Nephron (organoid): ENCODE data around the gene MCF2L2.

Experiments
- H3K27ac Mint-ChIP-seq, 3 experiments: 2 replicates each; pipeline ENCODE4 v1.8.0; 2020; ENCODE audit warnings: mixed read lengths in 3 of 3, mild to moderate bottlenecking in 2 of 3, moderate library complexity in 1 of 3
- H3K27me3 Mint-ChIP-seq: 2 replicates; pipeline ENCODE4 v1.8.0; 2021; ENCODE audit warnings: low read depth, mild to moderate bottlenecking, moderate library complexity, mixed read lengths
- H3K36me3 Mint-ChIP-seq: 2 replicates; pipeline ENCODE4 v1.8.0; 2020; ENCODE audit warnings: low read depth, mixed read lengths
- H3K4me1 Mint-ChIP-seq: 2 replicates; pipeline ENCODE4 v1.8.0; 2020; ENCODE audit warnings: mixed read lengths
- H3K4me3 Mint-ChIP-seq, 3 experiments: 2 replicates each; pipeline ENCODE4 v1.8.0; 2020; ENCODE audit warnings: mild to moderate bottlenecking in 3 of 3, mixed read lengths in 3 of 3, moderate library complexity in 2 of 3
- H3K9me3 Mint-ChIP-seq: 2 replicates; pipeline ENCODE4 v1.8.0; 2020; ENCODE audit warnings: mixed read lengths
- CTCF ChIP-seq, 3 experiments: fragments of 200-600 bp; sonication (generic); IDR thresholded peaks; one replicate each; pipeline ENCODE4 v1.5.0; 2021; ENCODE audit warnings: antibody characterized with exemption in 3 of 3; ENCODE audit not compliant: unreplicated experiment in 3 of 3

MCF2L2 gene

GRCh38 chr3:183281126-183281797 is 147.2 kb downstream of the MCF2L2 start:
- Mint-ChIP-seq H3K4me3 (no peak overlapping the region), H3K9me3 (no peaks in the 10 kb centered on the region), H3K27ac (no peak overlapping the region), H3K27me3 (no peaks in the 10 kb centered on the region), H3K36me3 (no peaks in the 10 kb centered on the region), H3K4me1 (peaks cover 8% of the 10 kb centered on the region)
- TF ChIP-seq CTCF (IDR thresholded peaks at IDR 0.05; ENCODE audit: unreplicated experiment in 3 of 3) = no peak

- Mint-ChIP-seq H3K27ac (no peak overlapping the region), H3K4me1 (peaks cover 11% of the 10 kb centered on the region), H3K9me3 (no peaks in the 10 kb centered on the region), H3K27me3 (no peaks in the 10 kb centered on the region), H3K36me3 (no peaks in the 10 kb centered on the region), H3K4me3 (no peak overlapping the region)
- no peak for TF ChIP-seq CTCF (IDR thresholded peaks at IDR 0.05; ENCODE audit: unreplicated experiment in 3 of 3)
Observed at GRCh38 chr3:183279371-183279770, 149.0 kb downstream of the MCF2L2 start.

- Mint-ChIP-seq H3K27me3 (no peaks in the 10 kb centered on the region), H3K27ac (no peak overlapping the region), H3K36me3 (no peaks in the 10 kb centered on the region), H3K9me3 (no peaks in the 10 kb centered on the region), H3K4me3 (no peak overlapping the region), H3K4me1 (peaks cover 11% of the 10 kb centered on the region)
- no peak for TF ChIP-seq CTCF (IDR thresholded peaks at IDR 0.05; ENCODE audit: unreplicated experiment in 3 of 3)
Observed at GRCh38 chr3:183278479-183279088, 149.8 kb downstream of the MCF2L2 start.

GRCh38 chr3:183277260-183277659 is 151.2 kb downstream of the MCF2L2 start:
- H3K27ac Mint-ChIP-seq = no peak overlapping the region
- peaks cover 11% of the 10 kb centered on the region for H3K4me1 Mint-ChIP-seq

GRCh38 chr3:183275937-183276336 is 152.5 kb downstream of the MCF2L2 start:
- H3K27me3 Mint-ChIP-seq = no peaks in the 10 kb centered on the region
- peaks cover 9% of the 10 kb centered on the region for H3K36me3 Mint-ChIP-seq
- TF ChIP-seq CTCF (IDR thresholded peaks at IDR 0.05; ENCODE audit: unreplicated experiment in 3 of 3) = no peak
- H3K27ac Mint-ChIP-seq = peak overlapping the region in 2 of 3 experiments; percentile 5 to 76
- peaks cover 11% of the 10 kb centered on the region for H3K4me1 Mint-ChIP-seq
- no peak overlapping the region for H3K4me3 Mint-ChIP-seq
- H3K9me3 Mint-ChIP-seq = no peaks in the 10 kb centered on the region

More at GRCh38 chr3:183277260-183277659, 151.2 kb downstream of the MCF2L2 start:
- H3K36me3 Mint-ChIP-seq = peaks cover 3% of the 10 kb centered on the region
- no peaks in the 10 kb centered on the region for H3K9me3 Mint-ChIP-seq
- H3K27me3 Mint-ChIP-seq = no peaks in the 10 kb centered on the region
- TF ChIP-seq CTCF (IDR thresholded peaks at IDR 0.05; ENCODE audit: unreplicated experiment in 3 of 3) = no peak
- H3K4me3 Mint-ChIP-seq = no peak overlapping the region

- no peak overlapping the region for H3K4me3 Mint-ChIP-seq
- peak overlapping the region in 2 of 3 experiments; percentile 5 to 76 for H3K27ac Mint-ChIP-seq
- peaks cover 11% of the 10 kb centered on the region for H3K4me1 Mint-ChIP-seq
- H3K36me3 Mint-ChIP-seq = peaks cover 14% of the 10 kb centered on the region
- no peak for TF ChIP-seq CTCF (IDR thresholded peaks at IDR 0.05; ENCODE audit: unreplicated experiment in 3 of 3)
- H3K27me3 Mint-ChIP-seq = no peaks in the 10 kb centered on the region
- no peaks in the 10 kb centered on the region for H3K9me3 Mint-ChIP-seq
Observed at GRCh38 chr3:183275418-183275817, 153.0 kb downstream of the MCF2L2 start.
